Measurements from ENCODE around the gene SIN3B. TPM values are rescaled to one million over a fixed set of nuclear protein-coding genes. Genes with fewer than 3 reads are reported as not detected.

SIN3B gene
- total and polyA plus RNA-seq, 12 donors, result 22.8 to 133 (median 35.9) TPM

DNA sequence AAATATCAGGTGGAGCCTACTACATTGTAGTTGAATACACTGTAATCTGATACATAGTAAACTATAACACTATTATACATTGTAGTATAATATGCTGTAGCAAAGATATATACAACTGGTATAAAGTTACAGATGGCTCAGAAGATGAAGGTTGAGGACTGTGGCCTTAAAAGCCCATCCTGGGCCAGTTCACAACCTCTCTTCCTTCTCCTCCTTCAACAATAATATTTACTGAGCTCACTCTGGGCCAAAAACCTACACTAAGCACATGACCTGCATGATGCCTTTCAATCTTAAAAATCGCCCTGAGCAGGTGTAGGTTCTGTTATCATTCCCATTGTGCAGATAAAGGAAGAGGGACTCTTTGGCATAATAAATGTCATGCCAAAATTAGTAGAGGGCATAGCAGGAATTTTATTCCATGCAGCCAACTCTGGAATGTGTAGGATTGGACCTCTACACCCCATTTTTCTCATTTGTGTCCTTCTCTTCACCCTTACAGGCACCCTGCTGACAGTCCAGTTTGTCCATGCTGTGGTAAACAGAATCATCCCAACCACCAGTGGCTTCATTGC lies 14.6 kb upstream of the SIN3B start:
- H3K36me3 ChIP-seq (replicated peaks in 1 of 2), result no peaks in the 10 kb centered on the region
- H3K9me3 ChIP-seq (replicated peaks in 1 of 3), result peaks cover 0 to 20% (median 0%) of the 10 kb centered on the region in 3 donors
- no peak for DNase-seq
- H3K27ac ChIP-seq, result no peak overlapping the region
- TF ChIP-seq POLR2A (IDR thresholded peaks at IDR 0.05), result no peak
- TF ChIP-seq, protein P1, sequence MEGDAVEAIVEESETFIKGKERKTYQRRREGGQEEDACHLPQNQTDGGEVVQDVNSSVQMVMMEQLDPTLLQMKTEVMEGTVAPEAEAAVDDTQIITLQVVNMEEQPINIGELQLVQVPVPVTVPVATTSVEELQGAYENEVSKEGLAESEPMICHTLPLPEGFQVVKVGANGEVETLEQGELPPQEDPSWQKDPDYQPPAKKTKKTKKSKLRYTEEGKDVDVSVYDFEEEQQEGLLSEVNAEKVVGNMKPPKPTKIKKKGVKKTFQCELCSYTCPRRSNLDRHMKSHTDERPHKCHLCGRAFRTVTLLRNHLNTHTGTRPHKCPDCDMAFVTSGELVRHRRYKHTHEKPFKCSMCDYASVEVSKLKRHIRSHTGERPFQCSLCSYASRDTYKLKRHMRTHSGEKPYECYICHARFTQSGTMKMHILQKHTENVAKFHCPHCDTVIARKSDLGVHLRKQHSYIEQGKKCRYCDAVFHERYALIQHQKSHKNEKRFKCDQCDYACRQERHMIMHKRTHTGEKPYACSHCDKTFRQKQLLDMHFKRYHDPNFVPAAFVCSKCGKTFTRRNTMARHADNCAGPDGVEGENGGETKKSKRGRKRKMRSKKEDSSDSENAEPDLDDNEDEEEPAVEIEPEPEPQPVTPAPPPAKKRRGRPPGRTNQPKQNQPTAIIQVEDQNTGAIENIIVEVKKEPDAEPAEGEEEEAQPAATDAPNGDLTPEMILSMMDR (IDR thresholded peaks at IDR 0.05), result no peak
- WGBS, 4 donors, result 0 to 29% (median 22%) methylated on average over 1 of the region's 1 CpG
- H3K4me1 ChIP-seq (replicated peaks in 1 of 2), result no peaks in the 10 kb centered on the region
- no peak overlapping the region for H3K4me3 ChIP-seq
- no peaks in the 10 kb centered on the region for H3K27me3 ChIP-seq
- intact Hi-C loops (cut with DNase I), result no loop called here

DNA sequence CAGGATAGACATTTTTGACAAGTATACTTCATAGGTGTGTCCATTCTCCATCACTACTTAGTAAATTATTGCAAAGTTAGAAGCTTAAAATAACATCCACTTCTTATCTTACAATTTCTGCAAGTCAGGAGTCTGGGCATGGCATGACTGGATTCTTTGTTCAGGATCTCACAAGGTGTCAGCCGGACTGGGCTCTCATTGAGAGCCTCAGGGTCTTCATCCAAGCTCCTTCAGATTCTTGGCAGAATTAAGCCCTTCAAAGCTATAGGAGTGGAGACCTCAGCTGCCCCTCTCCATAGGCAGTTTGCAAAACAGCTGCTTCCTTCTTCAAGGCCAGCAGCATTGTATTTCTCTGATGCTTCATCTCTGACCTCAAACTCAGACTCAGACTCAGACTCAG lies 9.1 kb upstream of the SIN3B start:
- Histone ChIP-seq H3K4me1 (replicated peaks in 1 of 2) (peaks cover 13% of the 10 kb centered on the region in 2 donors), H3K27me3 (no peaks in the 10 kb centered on the region), H3K4me3 (no peak overlapping the region), H3K27ac (no peak overlapping the region), H3K36me3 (replicated peaks in 1 of 2) (no peaks in the 10 kb centered on the region), H3K9me3 (replicated peaks in 1 of 3) (peaks cover 0 to 8% (median 0%) of the 10 kb centered on the region in 3 donors)
- TF ChIP-seq, protein P1 (IDR thresholded peaks at IDR 0.05), result no peak
- no peak for TF ChIP-seq POLR2A (IDR thresholded peaks at IDR 0.05)
- DNase-seq, result no peak
- WGBS, 4 donors, result 64 to 80% (median 69%) methylated on average over 1 of the region's 1 CpG
- intact Hi-C loops (cut with DNase I), result no loop called here

DNA sequence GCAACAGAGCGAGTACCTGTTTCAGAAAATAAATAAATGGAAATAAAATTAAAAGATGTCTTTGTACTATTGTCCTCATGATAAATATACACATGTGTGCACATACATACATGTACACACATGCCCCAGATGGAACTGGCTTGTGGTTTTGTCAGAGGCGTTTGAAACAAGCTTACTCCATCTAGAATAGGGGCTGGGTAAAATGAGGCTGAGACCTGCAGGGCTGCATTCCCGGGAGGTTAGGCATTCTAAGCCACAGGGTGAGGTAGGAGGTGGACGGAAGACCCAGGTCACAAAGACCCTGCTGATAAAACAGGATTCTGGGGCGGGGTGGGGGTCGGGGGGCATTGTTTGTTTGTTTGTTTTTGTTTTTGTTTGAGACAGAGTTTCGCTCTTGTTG lies 8.1 kb upstream of the SIN3B start:
- WGBS, 4 donors, result 82 to 93% (median 86%) methylated on average over 7 of the region's 7 CpGs
- Histone ChIP-seq H3K4me3 (no peak overlapping the region), H3K27me3 (no peaks in the 10 kb centered on the region), H3K36me3 (replicated peaks in 1 of 2) (no peaks in the 10 kb centered on the region), H3K9me3 (replicated peaks in 1 of 3) (no peaks in the 10 kb centered on the region), H3K27ac (no peak overlapping the region), H3K4me1 (replicated peaks in 1 of 2) (peaks cover 13 to 22% of the 10 kb centered on the region in 2 donors)
- TF ChIP-seq POLR2A (IDR thresholded peaks at IDR 0.05), result no peak
- TF ChIP-seq, protein P1 (IDR thresholded peaks at IDR 0.05), result no peak
- DNase-seq, result no peak
- intact Hi-C loops (cut with DNase I), result no loop called here

DNA sequence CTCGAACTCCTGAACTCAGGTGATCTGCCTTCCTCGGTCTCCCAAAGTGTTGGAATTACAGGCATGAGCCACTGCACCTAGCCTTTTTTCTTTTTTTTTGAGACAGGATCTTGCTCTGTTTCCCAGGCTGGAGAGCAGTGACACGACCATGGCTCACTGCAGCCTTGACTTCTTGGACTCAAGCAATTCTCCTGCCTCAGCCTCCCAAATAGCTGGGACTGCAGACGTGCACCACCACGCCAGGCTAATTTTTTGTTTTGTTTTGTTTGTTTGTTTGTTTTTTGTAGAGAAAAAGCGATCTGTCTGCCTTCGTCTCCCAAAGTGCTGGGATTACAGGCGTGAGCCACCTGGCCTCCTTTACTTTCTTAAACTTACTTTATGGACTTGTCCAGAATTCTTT lies 6.5 kb upstream of the SIN3B start:
- H3K27me3 ChIP-seq, result no peaks in the 10 kb centered on the region
- peaks cover 13 to 22% of the 10 kb centered on the region in 2 donors for H3K4me1 ChIP-seq (replicated peaks in 1 of 2)
- DNase-seq, result peak in 1 of 7 donors; percentile 21
- H3K4me3 ChIP-seq, result no peak overlapping the region
- TF ChIP-seq, protein P1 (IDR thresholded peaks at IDR 0.05), result no peak
- TF ChIP-seq POLR2A (IDR thresholded peaks at IDR 0.05), result no peak
- intact Hi-C loops (cut with DNase I), result no loop called here
- 64 to 80% (median 77%) methylated on average over 8 of the region's 8 CpGs for WGBS, 4 donors
- no peaks in the 10 kb centered on the region for H3K9me3 ChIP-seq (replicated peaks in 1 of 3)
- H3K36me3 ChIP-seq (replicated peaks in 1 of 2), result no peaks in the 10 kb centered on the region
- H3K27ac ChIP-seq, result peak overlapping the region; percentile 11 to 82 (median 73)

All from adrenal gland (tissue), 12 donors.